PFSK-1 (cell line): Measurements from ENCODE around the gene MYL3.

ENCODE experiments used
- FOXP2 ChIP-seq: optimal IDR thresholded peaks from 2 replicates; pipeline ENCODE3; 2011; ENCODE audit warnings: borderline replicate concordance, control low read depth, inconsistent platforms; ENCODE audit not compliant: insufficient read depth; ENCODE audit errors: extremely low read length, extremely low read depth
- POLR2AphosphoS5 ChIP-seq: IDR thresholded peaks from 2 replicates; pipeline ENCODE4 v1.6.1; 2012; ENCODE audit warnings: low read depth, mild to moderate bottlenecking, control low read depth, low read length, moderate library complexity
- REST ChIP-seq, 2 experiments: IDR thresholded peaks; 2 replicates each; pipeline versions ENCODE4 v1.6.1 to v1.8.0; 2011 to 2012; ENCODE audit warnings: low read depth in 2 of 2, low read length in 2 of 2, control low read depth in 1 of 2, inconsistent platforms in 1 of 2, mild to moderate bottlenecking in 1 of 2, moderate library complexity in 1 of 2; ENCODE audit not compliant: insufficient read depth in 1 of 2
- SIN3A ChIP-seq: IDR thresholded peaks from 2 replicates; pipeline ENCODE4 v1.6.1; 2012; ENCODE audit warnings: mild to moderate bottlenecking, low read length, moderate library complexity, borderline replicate concordance; ENCODE audit not compliant: insufficient read depth
- TAF1 ChIP-seq: IDR thresholded peaks from 2 replicates; pipeline ENCODE4 v1.6.1; 2012; ENCODE audit warnings: low read length, control low read depth, borderline replicate concordance; ENCODE audit not compliant: insufficient read depth

MYL3 gene

GRCh38 chr3:46899151-46900006, 36.1 kb upstream of the MYL3 start:
- TF ChIP-seq FOXP2 (no peak), REST (IDR thresholded peaks at IDR 0.05; ENCODE audit: insufficient read depth in 1 of 2, low read depth in 2 of 2, low read length in 2 of 2) (no peak), SIN3A (no peak), TAF1 (no peak), POLR2AphosphoS5 (no peak)

- TF ChIP-seq TAF1 (no peak), SIN3A (no peak), REST (IDR thresholded peaks at IDR 0.05; ENCODE audit: insufficient read depth in 1 of 2, low read depth in 2 of 2, low read length in 2 of 2) (no peak), FOXP2 (no peak), POLR2AphosphoS5 (no peak)
Observed at GRCh38 chr3:46898321-46899150, 35.3 kb upstream of the MYL3 start.

- TF ChIP-seq POLR2AphosphoS5: no peak
- TF ChIP-seq REST (IDR thresholded peaks at IDR 0.05; ENCODE audit: insufficient read depth in 1 of 2, low read depth in 2 of 2, low read length in 2 of 2): no peak
- no peak for TF ChIP-seq SIN3A
- TF ChIP-seq FOXP2: no peak
- no peak for TF ChIP-seq TAF1
Observed at GRCh38 chr3:46897829-46898320, 34.6 kb upstream of the MYL3 start.

GRCh38 chr3:46897031-46897430, 33.8 kb upstream of the MYL3 start:
- TF ChIP-seq SIN3A (no peak), TAF1 (no peak), REST (IDR thresholded peaks at IDR 0.05; ENCODE audit: insufficient read depth in 1 of 2, low read depth in 2 of 2, low read length in 2 of 2) (no peak), FOXP2 (no peak), POLR2AphosphoS5 (no peak)
